HEK293 (cell line): ENCODE measurements around the gene SLC2A8.

Experiments used
- GLIS1 ChIP-seq: fragments of 450-650 bp; formaldehyde crosslinking; IDR thresholded peaks from 2 replicates; pipeline ENCODE4 v1.5.1; 2016; ENCODE audit warnings: missing biosample characterization, missing genetic modification characterization
- KLF9 ChIP-seq: fragments of 450-650 bp; formaldehyde crosslinking; IDR thresholded peaks from 2 replicates; pipeline ENCODE4 v1.5.1; 2016; ENCODE audit warnings: missing biosample characterization, missing genetic modification characterization, low read depth
- PRDM10 ChIP-seq: fragments of 450-650 bp; formaldehyde crosslinking; IDR thresholded peaks from 2 replicates; pipeline ENCODE4 v1.5.1; 2016; ENCODE audit warnings: missing biosample characterization, missing genetic modification characterization
- PRDM2 ChIP-seq: fragments of 450-650 bp; formaldehyde crosslinking; IDR thresholded peaks from 2 replicates; pipeline ENCODE4 v1.5.1; 2016; ENCODE audit warnings: missing biosample characterization, missing genetic modification characterization, borderline replicate concordance
- PRDM6 ChIP-seq: fragments of 450-650 bp; formaldehyde crosslinking; IDR thresholded peaks from 2 replicates; pipeline ENCODE4 v1.5.1; 2017; ENCODE audit warnings: missing biosample characterization, missing genetic modification characterization
- SP3 ChIP-seq: fragments of 450-650 bp; formaldehyde crosslinking; IDR thresholded peaks from 2 replicates; pipeline ENCODE4 v1.5.1; 2016; ENCODE audit warnings: missing biosample characterization, missing genetic modification characterization
- YY2 ChIP-seq: fragments of 450-650 bp; formaldehyde crosslinking; IDR thresholded peaks from 2 replicates; pipeline ENCODE4 v1.5.1; 2016; ENCODE audit warnings: missing biosample characterization, missing genetic modification characterization
- ZBTB1 ChIP-seq: fragments of 450-650 bp; formaldehyde crosslinking; IDR thresholded peaks from 2 replicates; pipeline ENCODE4 v1.5.1; 2016; ENCODE audit warnings: missing biosample characterization, missing genetic modification characterization
- ZBTB20 ChIP-seq: fragments of 450-650 bp; formaldehyde crosslinking; IDR thresholded peaks from 2 replicates; pipeline ENCODE4 v1.5.1; 2016; ENCODE audit warnings: missing biosample characterization, missing genetic modification characterization
- ZBTB21 ChIP-seq: fragments of 450-650 bp; formaldehyde crosslinking; IDR thresholded peaks from 2 replicates; pipeline ENCODE4 v1.5.1; 2017; ENCODE audit warnings: missing biosample characterization, missing genetic modification characterization
- ZBTB48 ChIP-seq: fragments of 450-650 bp; formaldehyde crosslinking; IDR thresholded peaks from 2 replicates; pipeline ENCODE4 v1.5.1; 2016; ENCODE audit warnings: missing biosample characterization, missing genetic modification characterization
- ZBTB8A ChIP-seq: fragments of 450-650 bp; formaldehyde crosslinking; IDR thresholded peaks from 2 replicates; pipeline ENCODE4 v1.5.1; 2016; ENCODE audit warnings: missing biosample characterization, missing genetic modification characterization
- ZNF19 ChIP-seq: fragments of 450-650 bp; formaldehyde crosslinking; IDR thresholded peaks from 2 replicates; pipeline ENCODE4; 2016; ENCODE audit warnings: missing biosample characterization, missing genetic modification characterization, low read depth
- ZNF311 ChIP-seq: fragments of 450-650 bp; formaldehyde crosslinking; IDR thresholded peaks from 2 replicates; pipeline ENCODE4 v1.5.1; 2017; ENCODE audit warnings: missing biosample characterization, missing genetic modification characterization, borderline replicate concordance
- ZNF335 ChIP-seq: fragments of 450-650 bp; formaldehyde crosslinking; conservative IDR thresholded peaks from 2 replicates; pipeline ENCODE4 v1.5.1; 2016; ENCODE audit warnings: missing biosample characterization, missing genetic modification characterization
- ZNF341 ChIP-seq: fragments of 450-650 bp; formaldehyde crosslinking; IDR thresholded peaks from 2 replicates; pipeline ENCODE4; 2016; ENCODE audit warnings: low read depth, missing biosample characterization, missing genetic modification characterization
- ZNF391 ChIP-seq: fragments of 450-650 bp; formaldehyde crosslinking; IDR thresholded peaks from 2 replicates; pipeline ENCODE4 v1.5.1; 2016; ENCODE audit warnings: low read depth, missing biosample characterization, missing genetic modification characterization, borderline replicate concordance
- ZNF398 ChIP-seq: fragments of 450-650 bp; formaldehyde crosslinking; IDR thresholded peaks from 2 replicates; pipeline ENCODE4 v1.5.1; 2017; ENCODE audit warnings: missing biosample characterization, missing genetic modification characterization
- ZNF560 ChIP-seq: fragments of 450-650 bp; formaldehyde crosslinking; IDR thresholded peaks from 2 replicates; pipeline ENCODE4 v1.5.1; 2017; ENCODE audit warnings: missing biosample characterization, missing genetic modification characterization, borderline replicate concordance
- ZNF561 ChIP-seq: fragments of 450-650 bp; IDR thresholded peaks from 2 replicates; pipeline ENCODE4 v1.5.1; 2018; ENCODE audit warnings: missing biosample characterization, missing genetic modification characterization, borderline replicate concordance
- ZNF580 ChIP-seq: fragments of 450-650 bp; formaldehyde crosslinking; IDR thresholded peaks from 2 replicates; pipeline ENCODE4 v1.5.1; 2016; ENCODE audit warnings: missing biosample characterization, missing genetic modification characterization
- ZNF677 ChIP-seq: fragments of 450-650 bp; IDR thresholded peaks from 2 replicates; pipeline ENCODE4 v1.5.0; 2018; ENCODE audit warnings: missing biosample characterization, mild to moderate bottlenecking, missing genetic modification characterization, moderate library complexity

SLC2A8 gene

GRCh38 chr9:127451858-127452656 lies 55.1 kb downstream of the SLC2A8 start (continued):
- TF ChIP-seq PRDM2 (tag by site-specific recombination): no peak
- TF ChIP-seq KLF9 (tag by site-specific recombination): peak; percentile 73
- TF ChIP-seq ZNF341: peak; percentile 76
- peak; percentile 87 for TF ChIP-seq SP3
- TF ChIP-seq PRDM6 (tag by site-specific recombination): no peak
- TF ChIP-seq ZNF398 (tag by site-specific recombination): peak; percentile 94
- peak; percentile 35; the same call in 1 of the 2 replicates for TF ChIP-seq ZBTB48
- no peak for TF ChIP-seq ZNF561 (tag by site-specific recombination)
- TF ChIP-seq GLIS1 (tag by site-specific recombination): peak; percentile 30; the same call in 1 of the 2 replicates
- TF ChIP-seq ZNF580 (tag by site-specific recombination): no peak
- TF ChIP-seq ZNF19: no peak
- TF ChIP-seq ZNF391 (tag by site-specific recombination): no peak
- TF ChIP-seq ZBTB20 (tag by site-specific recombination): peak; percentile 52; the same call in 1 of the 2 replicates
- TF ChIP-seq ZNF335: peak; percentile 94
- no peak for TF ChIP-seq ZBTB1 (tag by site-specific recombination)
- TF ChIP-seq ZBTB8A (tag by site-specific recombination): no peak
- TF ChIP-seq ZNF560 (tag by site-specific recombination): no peak
- no peak for TF ChIP-seq ZBTB21 (tag by site-specific recombination)
- peak; percentile 66 for TF ChIP-seq YY2 (tag by site-specific recombination)
- TF ChIP-seq ZNF677: no peak
- TF ChIP-seq PRDM10 (tag by site-specific recombination): peak; percentile 67
- no peak for TF ChIP-seq ZNF311 (tag by site-specific recombination)
